Kidney epithelial cell (primary cell): Measurements from ENCODE around the gene LPIN3. TPM values are rescaled to one million over a fixed set of nuclear protein-coding genes. Genes with fewer than 3 reads are reported as not detected.

Source experiments
- DNase-seq: peaks from one replicate; pipeline ENCODE4 v3.0.0-alpha.2; 2010; ENCODE audit warnings: low read depth
- H3K27me3 ChIP-seq: 2 replicates; pipeline ENCODE4 v1.6.0; 2011; ENCODE audit warnings: low read length; ENCODE audit not compliant: control insufficient read depth, insufficient read depth
- H3K36me3 ChIP-seq: 2 replicates; pipeline ENCODE4 v1.5.1; 2011; ENCODE audit warnings: low read length; ENCODE audit not compliant: control insufficient read depth, insufficient read depth
- H3K4me3 ChIP-seq: 2 replicates; pipeline ENCODE4 v1.5.1; 2011; ENCODE audit warnings: low read depth, mild to moderate bottlenecking, control low read depth, low read length
- total RNA-seq: library from RNA; depleted of rRNA; stranded (reverse); fragments of >200 nt; gene quantifications from 2 replicates; pipeline ENCODE4 v1.2.3, GENCODE V29; 2015
- TF ChIP-seq, protein P1 (sequence below): IDR thresholded peaks from 2 replicates; pipeline ENCODE4 v1.5.1; 2011; ENCODE audit warnings: mild to moderate bottlenecking, moderate library complexity, low read length, control low read depth, inconsistent platforms; ENCODE audit not compliant: insufficient read depth, poor library complexity, severe bottlenecking

The LPIN3 gene
- total RNA-seq, 1 donor from 2014 or later = 14.7 TPM

DNA sequence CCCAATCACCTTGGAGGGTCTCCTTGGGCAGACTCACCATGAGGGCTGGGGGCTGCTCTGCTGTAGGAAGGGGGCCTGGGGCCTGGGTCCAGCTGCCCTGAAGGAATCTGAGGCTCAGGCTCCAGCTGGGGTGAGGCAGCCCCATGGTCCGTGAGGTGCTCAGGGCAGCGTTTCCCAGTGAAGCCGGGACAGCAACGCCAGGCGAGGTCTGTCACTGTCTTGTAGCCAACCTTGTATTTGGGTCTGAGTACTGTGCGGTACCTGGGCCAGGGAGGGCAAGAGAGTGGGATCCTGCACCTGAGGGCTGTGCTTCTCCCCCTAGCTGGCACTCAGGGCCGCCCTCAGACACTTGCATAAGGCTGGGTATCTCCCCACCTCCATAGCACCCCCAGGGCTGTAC lies 23.0 kb downstream of the LPIN3 start:
- Histone ChIP-seq H3K4me3 (no peak overlapping the region), H3K36me3 (peaks cover 1% of the 10 kb centered on the region), H3K27me3 (peaks cover 46% of the 10 kb centered on the region)
- DNase-seq = no peak
- TF ChIP-seq, protein P1, sequence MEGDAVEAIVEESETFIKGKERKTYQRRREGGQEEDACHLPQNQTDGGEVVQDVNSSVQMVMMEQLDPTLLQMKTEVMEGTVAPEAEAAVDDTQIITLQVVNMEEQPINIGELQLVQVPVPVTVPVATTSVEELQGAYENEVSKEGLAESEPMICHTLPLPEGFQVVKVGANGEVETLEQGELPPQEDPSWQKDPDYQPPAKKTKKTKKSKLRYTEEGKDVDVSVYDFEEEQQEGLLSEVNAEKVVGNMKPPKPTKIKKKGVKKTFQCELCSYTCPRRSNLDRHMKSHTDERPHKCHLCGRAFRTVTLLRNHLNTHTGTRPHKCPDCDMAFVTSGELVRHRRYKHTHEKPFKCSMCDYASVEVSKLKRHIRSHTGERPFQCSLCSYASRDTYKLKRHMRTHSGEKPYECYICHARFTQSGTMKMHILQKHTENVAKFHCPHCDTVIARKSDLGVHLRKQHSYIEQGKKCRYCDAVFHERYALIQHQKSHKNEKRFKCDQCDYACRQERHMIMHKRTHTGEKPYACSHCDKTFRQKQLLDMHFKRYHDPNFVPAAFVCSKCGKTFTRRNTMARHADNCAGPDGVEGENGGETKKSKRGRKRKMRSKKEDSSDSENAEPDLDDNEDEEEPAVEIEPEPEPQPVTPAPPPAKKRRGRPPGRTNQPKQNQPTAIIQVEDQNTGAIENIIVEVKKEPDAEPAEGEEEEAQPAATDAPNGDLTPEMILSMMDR = no peak

DNA sequence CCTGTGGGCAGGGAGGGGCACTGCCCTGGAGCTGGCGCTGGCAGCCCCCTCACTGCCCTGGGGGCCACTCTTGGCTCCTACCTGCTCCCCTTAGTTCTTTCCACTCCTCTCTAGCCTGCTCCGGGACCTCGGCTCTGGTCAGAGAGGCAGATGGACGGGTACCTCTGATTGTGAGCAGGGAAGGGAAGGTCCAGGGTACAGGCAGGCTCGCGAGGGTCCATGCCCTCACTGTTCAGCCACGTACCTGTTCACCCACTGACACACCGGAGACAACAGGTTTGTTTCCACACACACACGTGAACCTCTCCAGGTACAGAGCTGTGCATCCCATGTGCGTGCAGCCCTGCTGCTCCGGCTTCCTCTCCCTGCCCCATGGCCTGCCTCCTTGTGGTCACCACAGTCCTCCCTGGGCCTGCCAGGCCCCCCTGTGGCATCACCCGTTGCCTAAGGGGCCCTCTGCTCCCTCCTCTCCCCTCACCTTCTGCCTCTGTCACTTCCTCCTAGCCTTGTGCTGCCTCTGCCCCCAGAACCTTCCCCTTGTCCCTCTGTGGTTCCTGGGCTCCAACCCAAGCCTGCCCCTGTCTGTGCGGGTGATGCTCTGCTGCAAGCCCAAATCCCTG lies 23.7 kb downstream of the LPIN3 start:
- H3K27me3 ChIP-seq = peaks cover 46% of the 10 kb centered on the region
- no peak for DNase-seq
- TF ChIP-seq, protein P1 = no peak
- no peak overlapping the region for H3K4me3 ChIP-seq
- no peaks in the 10 kb centered on the region for H3K36me3 ChIP-seq

DNA sequence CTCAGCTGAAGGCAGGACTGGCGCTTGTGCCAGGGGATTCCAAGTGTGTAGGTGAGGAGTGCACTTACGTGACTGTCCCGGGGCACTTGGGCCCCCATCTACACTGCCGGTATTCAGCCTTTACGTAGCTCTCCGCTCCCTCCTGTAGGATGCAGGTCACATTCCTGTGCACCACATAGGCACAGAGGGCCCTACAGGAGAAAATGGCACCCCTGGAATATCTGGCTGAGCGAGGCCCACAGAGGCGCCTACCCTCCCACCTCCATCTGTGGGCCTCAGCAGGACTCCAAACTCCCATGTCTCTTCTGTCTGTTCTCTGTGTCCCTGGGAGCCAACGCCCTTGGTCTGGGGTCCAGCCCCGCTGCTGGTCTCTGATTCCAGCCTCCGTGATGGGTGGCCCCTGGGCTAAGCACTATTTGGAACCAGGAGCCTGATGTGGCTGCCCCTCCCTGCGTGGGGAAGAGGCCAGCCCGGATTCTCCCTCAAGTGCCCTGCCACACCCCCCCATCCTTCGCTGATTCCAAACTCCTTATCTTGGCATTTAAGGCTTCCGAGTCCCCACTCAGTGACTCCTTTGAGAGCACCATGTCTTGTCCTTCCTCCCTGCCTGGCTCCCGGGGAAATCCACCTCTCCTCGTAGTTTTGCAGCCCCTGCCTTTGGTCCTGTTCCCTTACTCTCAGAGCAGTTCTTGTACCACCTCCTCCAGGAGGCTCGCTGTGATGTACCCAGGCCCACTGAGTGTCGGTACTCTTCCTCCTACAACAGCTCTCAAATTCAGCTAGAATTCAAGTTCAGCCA lies 24.5 kb downstream of the LPIN3 start:
- H3K4me3 ChIP-seq = no peak overlapping the region
- peaks cover 48% of the 10 kb centered on the region for H3K27me3 ChIP-seq
- DNase-seq = no peak
- no peaks in the 10 kb centered on the region for H3K36me3 ChIP-seq
- TF ChIP-seq, protein P1 = no peak

- Histone ChIP-seq H3K27me3 (peaks cover 49% of the 10 kb centered on the region), H3K4me3 (no peak overlapping the region), H3K36me3 (no peaks in the 10 kb centered on the region)
- TF ChIP-seq, protein P1 = no peak
- no peak for DNase-seq
Observed at GRCh38 chr20:41365777-41366545, 25.3 kb downstream of the LPIN3 start.

- DNase-seq = no peak
- TF ChIP-seq, protein P1 = no peak
- H3K4me3 ChIP-seq = no peak within 1 kb of the TSS
Observed at GRCh38 chr20:41366546-41367392, 26.1 kb downstream of the LPIN3 start, which contains the start of gene EMILIN3. Gene EMILIN3, minus strand, starts transcription at chr20:41366818. Its CDS starts 184 bp downstream, at chr20:41366634.

More at GRCh38 chr20:41366546-41367392, 26.1 kb downstream of the LPIN3 start, which contains the start of gene EMILIN3:
- H3K36me3 ChIP-seq = no peaks in the 10 kb centered on the region
- peaks cover 50% of the 10 kb centered on the region for H3K27me3 ChIP-seq
